OCI-LY7 (cell line): Measurements from ENCODE around the gene LYRM1. TPM values are rescaled to one million over a fixed set of nuclear protein-coding genes. Genes with fewer than 3 reads are reported as not detected.

Experiments
- BruUV-seq: library from RNA; stranded (reverse); fragments of 400-500 nt; replicated peaks from 2 replicates; lab custom pipeline; 2021; lab: Mats Ljungman, UMichigan
- CTCF ChIA-PET: fragments of 300-600 bp; sonication (Branson Sonifier 250); formaldehyde crosslinking; loops from one replicate; lab custom pipeline; 2022; ENCODE audit warnings: antibody characterized with exemption; ENCODE audit not compliant: unreplicated experiment; lab: Charles Lee
- POLR2A ChIA-PET: fragments of 300-600 bp; sonication (Branson Sonifier 250); formaldehyde crosslinking; loops from one replicate; lab custom pipeline; 2022; ENCODE audit warnings: antibody characterized with exemption; lab: Charles Lee
- DNase-seq: peaks from one replicate; pipeline ENCODE4 v3.0.0-alpha.2; 2015; ENCODE audit warnings: low spot score
- H2AFZ ChIP-seq: fragments of 200-600 bp; sonication (generic), shearing (Covaris generic); 2 replicates; pipeline ENCODE4 v1.6.1; 2014; ENCODE audit warnings: mild to moderate bottlenecking, antibody characterized with exemption, low read length, moderate library complexity
- H3K27ac ChIP-seq: fragments of 200-600 bp; sonication (generic); 2 replicates; pipeline ENCODE4 v1.5.1; 2014; ENCODE audit warnings: mixed run types, low read depth, mild to moderate bottlenecking, moderate library complexity, low read length, inconsistent platforms; ENCODE audit not compliant: poor library complexity, severe bottlenecking
- H3K36me3 ChIP-seq: fragments of 200-600 bp; sonication (generic); 2 replicates; pipeline ENCODE4 v1.6.1; 2014; ENCODE audit warnings: mild to moderate bottlenecking, antibody characterized with exemption, low read length, moderate library complexity, mixed read lengths; ENCODE audit not compliant: insufficient read depth
- H3K4me1 ChIP-seq: fragments of 200-600 bp; sonication (generic); 2 replicates; pipeline ENCODE4 v1.5.1; 2014; ENCODE audit warnings: mild to moderate bottlenecking, low read length; ENCODE audit not compliant: insufficient read depth, poor library complexity, severe bottlenecking
- H3K4me2 ChIP-seq: fragments of 200-600 bp; sonication (generic); 2 replicates; pipeline ENCODE4 v1.6.1; 2014; ENCODE audit warnings: mild to moderate bottlenecking, low read length
- H3K4me3 ChIP-seq: fragments of 200-600 bp; sonication (generic); 2 replicates; pipeline ENCODE4 v1.5.1; 2014; ENCODE audit warnings: mild to moderate bottlenecking, low read depth, low read length; ENCODE audit not compliant: poor library complexity, severe bottlenecking
- H3K79me2 ChIP-seq: fragments of 200-600 bp; sonication (generic); 2 replicates; pipeline ENCODE4 v1.6.1; 2016; ENCODE audit warnings: low read depth, mild to moderate bottlenecking, low read length, moderate library complexity, mixed read lengths; ENCODE audit not compliant: insufficient read depth
- H3K9me2 ChIP-seq: fragments of 200-600 bp; sonication (generic); 2 replicates; pipeline ENCODE4 v1.6.1; 2016; ENCODE audit warnings: mild to moderate bottlenecking, low read length, mixed read lengths; ENCODE audit not compliant: insufficient read depth
- H3K9me3 ChIP-seq: fragments of 200-600 bp; sonication (generic); 2 replicates; pipeline ENCODE4 v1.6.1; 2014; ENCODE audit warnings: mild to moderate bottlenecking, mixed run types, low read length, mixed read lengths
- H4K20me1 ChIP-seq: fragments of 200-600 bp; sonication (generic); 2 replicates; pipeline ENCODE4 v1.6.1; 2014; ENCODE audit warnings: mild to moderate bottlenecking, antibody characterized with exemption, low read length, moderate library complexity, mixed read lengths; ENCODE audit not compliant: insufficient read depth
- EZH2phosphoT487 ChIP-seq: fragments of 200-600 bp; sonication (generic); IDR thresholded peaks from 2 replicates; pipeline ENCODE4 v1.6.1; 2018; ENCODE audit warnings: low read depth, borderline replicate concordance, mild to moderate bottlenecking, mixed run types, antibody characterized with exemption, low read length, moderate library complexity, mixed read lengths
- intact Hi-C: fragments of 100-400 bp; cut with micrococcal nuclease; formaldehyde crosslinking; loops from one replicate; pipeline ENCODE4 v1.10.0; 2022; ENCODE audit not compliant: unreplicated experiment
- total RNA-seq, 2 experiments: library from RNA; depleted of rRNA in 1 of 2; stranded (reverse); fragments of >200 nt in 1 of 2; shearing (Covaris generic) in 1 of 2; gene quantifications; 2 replicates each; pipeline ENCODE4 v1.2.3, GENCODE V29; 2014 to 2022
- TF ChIP-seq, protein P1 (sequence below): fragments of 200-600 bp; sonication (generic); conservative IDR thresholded peaks from 2 replicates; pipeline ENCODE4 v1.5.1; 2014; ENCODE audit warnings: mild to moderate bottlenecking, antibody characterized with exemption, low read length, moderate library complexity, mixed read lengths

LYRM1 gene
- total RNA-seq, 2 experiments from 2014 or later: 23.3 to 24.0 TPM

DNA sequence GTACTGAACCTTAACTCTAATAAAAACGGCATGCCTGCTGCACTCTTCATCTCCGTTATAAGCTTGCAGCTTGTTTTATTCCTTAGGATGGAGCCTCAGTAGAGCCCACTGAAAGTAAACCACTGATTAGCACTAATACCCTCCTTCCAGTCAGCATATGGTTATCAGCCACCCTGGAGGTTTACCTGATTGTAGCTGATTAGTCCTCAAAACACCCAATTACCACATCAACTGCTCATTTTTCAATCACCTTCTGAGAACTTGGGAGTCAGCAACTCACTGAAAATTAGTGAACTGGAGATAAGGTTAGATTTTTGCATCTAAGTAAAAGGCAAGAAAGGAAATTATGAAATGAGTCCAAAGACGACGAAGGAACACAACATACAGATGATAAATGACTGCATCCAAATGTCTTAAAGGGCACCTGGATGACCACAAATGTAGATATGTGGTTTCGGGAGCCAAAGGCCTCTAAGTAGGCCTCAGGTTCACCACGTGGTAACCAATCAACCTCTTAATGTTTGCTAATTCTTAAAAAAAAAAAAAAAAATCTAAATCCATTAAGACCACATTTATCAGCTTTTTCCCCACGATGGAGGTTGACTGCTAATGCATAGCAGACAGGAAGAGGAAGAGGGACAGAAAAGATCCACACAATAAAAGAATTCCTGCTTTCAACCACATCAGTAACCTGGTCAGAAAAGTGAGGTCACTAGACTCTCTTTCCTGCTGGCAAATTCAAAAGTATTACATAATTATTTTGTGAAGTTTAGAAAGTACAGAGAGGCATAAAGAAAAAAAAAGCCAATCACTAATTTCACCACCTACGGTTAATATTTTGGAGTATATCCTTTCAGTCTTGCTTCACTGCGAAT lies 28.4 kb upstream of the LYRM1 start:
- intact Hi-C loops: no loop called here
- DNase-seq: no peak
- Histone ChIP-seq H3K9me2 (no peaks in the 10 kb centered on the region), H3K4me3 (no peak overlapping the region), H3K79me2 (no peaks in the 10 kb centered on the region; the same call in 1 of the 2 replicates), H2AFZ (no peak overlapping the region), H3K27ac (no peak overlapping the region), H4K20me1 (0 out of 2 replicates have a peak, but pooled peaks cover 4% of the 10 kb centered on the region), H3K36me3 (no peaks in the 10 kb centered on the region), H3K9me3 (no peaks in the 10 kb centered on the region), H3K4me2 (no peak overlapping the region), H3K4me1 (peaks cover 24% of the 10 kb centered on the region)
- TF ChIP-seq EZH2phosphoT487: no peak
- TF ChIP-seq, protein P1, sequence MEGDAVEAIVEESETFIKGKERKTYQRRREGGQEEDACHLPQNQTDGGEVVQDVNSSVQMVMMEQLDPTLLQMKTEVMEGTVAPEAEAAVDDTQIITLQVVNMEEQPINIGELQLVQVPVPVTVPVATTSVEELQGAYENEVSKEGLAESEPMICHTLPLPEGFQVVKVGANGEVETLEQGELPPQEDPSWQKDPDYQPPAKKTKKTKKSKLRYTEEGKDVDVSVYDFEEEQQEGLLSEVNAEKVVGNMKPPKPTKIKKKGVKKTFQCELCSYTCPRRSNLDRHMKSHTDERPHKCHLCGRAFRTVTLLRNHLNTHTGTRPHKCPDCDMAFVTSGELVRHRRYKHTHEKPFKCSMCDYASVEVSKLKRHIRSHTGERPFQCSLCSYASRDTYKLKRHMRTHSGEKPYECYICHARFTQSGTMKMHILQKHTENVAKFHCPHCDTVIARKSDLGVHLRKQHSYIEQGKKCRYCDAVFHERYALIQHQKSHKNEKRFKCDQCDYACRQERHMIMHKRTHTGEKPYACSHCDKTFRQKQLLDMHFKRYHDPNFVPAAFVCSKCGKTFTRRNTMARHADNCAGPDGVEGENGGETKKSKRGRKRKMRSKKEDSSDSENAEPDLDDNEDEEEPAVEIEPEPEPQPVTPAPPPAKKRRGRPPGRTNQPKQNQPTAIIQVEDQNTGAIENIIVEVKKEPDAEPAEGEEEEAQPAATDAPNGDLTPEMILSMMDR: no peak
- ChIA-PET POLR2A (interaction anchor here (1.5 kb wide), 1 partner anchor 8 kb away, joined by 4 read pairs; no protein-coding TSS in a partner anchor), CTCF (no interaction called here)
- no TSS peak for BruUV-seq

DNA sequence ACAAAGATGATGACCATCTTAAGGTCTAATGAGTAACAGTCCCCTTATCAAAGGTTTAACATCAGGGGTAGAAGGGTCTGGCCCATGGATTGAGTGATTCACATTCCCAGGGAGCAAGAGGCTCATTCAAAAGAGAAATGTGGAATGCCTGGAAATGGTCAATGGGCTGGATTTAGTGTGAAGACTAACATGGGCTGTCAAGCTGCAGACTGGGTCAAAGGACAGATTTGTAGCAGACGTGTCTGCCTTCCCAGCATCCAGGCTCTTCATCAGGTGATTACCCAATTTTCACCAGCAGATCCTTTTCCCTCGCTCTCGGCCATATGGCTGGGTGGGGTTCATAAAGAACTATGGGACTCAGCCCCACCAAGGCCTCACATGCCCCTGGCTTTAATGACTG lies 27.2 kb upstream of the LYRM1 start:
- TF ChIP-seq, protein P1: no peak
- no peak for TF ChIP-seq EZH2phosphoT487
- Histone ChIP-seq H3K4me2 (peak overlapping the region; percentile 56), H3K36me3 (no peaks in the 10 kb centered on the region), H2AFZ (no peak overlapping the region), H3K9me2 (no peaks in the 10 kb centered on the region), H3K79me2 (no peaks in the 10 kb centered on the region; the same call in 1 of the 2 replicates), H3K4me3 (no peak overlapping the region), H3K9me3 (no peaks in the 10 kb centered on the region), H3K27ac (peak overlapping the region; percentile 69), H4K20me1 (0 out of 2 replicates have a peak, but pooled peaks cover 4% of the 10 kb centered on the region), H3K4me1 (peaks cover 24% of the 10 kb centered on the region)
- no peak for DNase-seq
- BruUV-seq: no TSS peak
- CTCF ChIA-PET: interaction anchor here (0.8 kb wide), 1 partner anchor 131 kb away, joined by 10 read pairs; no protein-coding TSS in a partner anchor
- intact Hi-C loops: no loop called here
- POLR2A ChIA-PET: interaction anchor here (0.7 to 1.5 kb wide), 2 partner anchors 9 to 14 kb away, joined by 4 read pairs; no protein-coding TSS in a partner anchor
